Bronchial epithelial cell (primary cell): ENCODE data around the gene AMN. TPM values are rescaled to one million over a fixed set of nuclear protein-coding genes. Genes with fewer than 3 reads are reported as not detected.

ENCODE experiments used
- DNase-seq: peaks from one replicate; pipeline ENCODE4 v3.0.0-alpha.2; 2010; ENCODE audit warnings: low read depth
- FAIRE-seq: peaks from 2 replicates; lab custom pipeline; 2011; peaks lifted over from hg19 to GRCh38; lab: Jason Lieb, UNC
- H3K27me3 ChIP-seq: 2 replicates; pipeline ENCODE4 v1.5.1; 2011; ENCODE audit warnings: low read length; ENCODE audit not compliant: control insufficient read depth, insufficient read depth
- H3K36me3 ChIP-seq: 2 replicates; pipeline ENCODE4 v1.5.1; 2011; ENCODE audit warnings: low read length; ENCODE audit not compliant: control insufficient read depth, insufficient read depth
- H3K4me3 ChIP-seq: 2 replicates; pipeline ENCODE4 v1.5.1; 2011; ENCODE audit warnings: mild to moderate bottlenecking, low read depth, low read length, control low read depth
- CTCF ChIP-seq: IDR thresholded peaks from 2 replicates; pipeline ENCODE4 v1.5.1; 2011; ENCODE audit warnings: mild to moderate bottlenecking, moderate library complexity, low read length, control low read depth, inconsistent platforms; ENCODE audit not compliant: insufficient read depth, severe bottlenecking
- total RNA-seq: library from RNA; depleted of rRNA; stranded (reverse); fragments of >200 nt; gene quantifications from 2 replicates; pipeline ENCODE4 v1.2.1, GENCODE V29; 2014

Gene AMN
- total RNA-seq, 1 donor from 2014 or later = 4.2 TPM

- no peak for TF ChIP-seq CTCF
- FAIRE-seq = no peak
These were observed 25.0 kb upstream of the AMN start for GRCh38 chr14:102897299-102898027.

GRCh38 chr14:102898298-102898697 lies 24.2 kb upstream of the AMN start:
- no peak for DNase-seq
- Histone ChIP-seq H3K27me3 (no peaks in the 10 kb centered on the region), H3K4me3 (no peak overlapping the region), H3K36me3 (peaks cover 8% of the 10 kb centered on the region)
- no peak for TF ChIP-seq CTCF
- FAIRE-seq = no peak

More at GRCh38 chr14:102897299-102898027, 25.0 kb upstream of the AMN start:
- peaks cover 8% of the 10 kb centered on the region for H3K36me3 ChIP-seq
- H3K27me3 ChIP-seq = no peaks in the 10 kb centered on the region
- no peak overlapping the region for H3K4me3 ChIP-seq
- DNase-seq = no peak

GRCh38 chr14:102898776-102899515 lies 23.5 kb upstream of the AMN start:
- no peak for TF ChIP-seq CTCF
- H3K36me3 ChIP-seq = peaks cover 6% of the 10 kb centered on the region
- H3K4me3 ChIP-seq = no peak overlapping the region
- DNase-seq (no peak), FAIRE-seq (no peak)
- no peaks in the 10 kb centered on the region for H3K27me3 ChIP-seq

GRCh38 chr14:102899516-102899900 lies 23.0 kb upstream of the AMN start:
- FAIRE-seq (no peak), DNase-seq (no peak)
- H3K36me3 ChIP-seq = peaks cover 6% of the 10 kb centered on the region
- no peak for TF ChIP-seq CTCF
- H3K27me3 ChIP-seq = no peaks in the 10 kb centered on the region
- no peak overlapping the region for H3K4me3 ChIP-seq

GRCh38 chr14:102900631-102901571 lies 21.6 kb upstream of the AMN start:
- no peak overlapping the region for H3K4me3 ChIP-seq
- peaks cover 8% of the 10 kb centered on the region for H3K36me3 ChIP-seq
- TF ChIP-seq CTCF = no peak
- FAIRE-seq = no peak
- no peak for DNase-seq
- no peaks in the 10 kb centered on the region for H3K27me3 ChIP-seq
